ENCODE data around the gene MEGF11.

GRCh38 chr15:66107070-66107469, 146.5 kb downstream of the MEGF11 start:
- TF ChIP-seq CTCF (conservative IDR thresholded peaks at IDR 0.05; ENCODE audit: low read depth, low read length), result no peak
- no peak for TF ChIP-seq EZH2phosphoT487 (IDR thresholded peaks at IDR 0.05; ENCODE audit: borderline replicate concordance, low read length)
- TF ChIP-seq EZH2 (IDR thresholded peaks at IDR 0.05; ENCODE audit: low read length, unreplicated experiment), result no peak
